SK-N-MC (cell line): ENCODE results near the gene MAST2.

Source experiments
- EZH2 ChIP-seq: fragments of 200-600 bp; sonication (generic); IDR thresholded peaks from one replicate; pipeline ENCODE4 v1.6.1; 2017; ENCODE audit warnings: antibody characterized with exemption
- FOXP2 ChIP-seq: optimal IDR thresholded peaks from 2 replicates; pipeline ENCODE3; 2011; ENCODE audit warnings: mild to moderate bottlenecking, moderate library complexity; ENCODE audit not compliant: insufficient read depth; ENCODE audit errors: extremely low read length, control extremely low read depth
- POLR2AphosphoS5 ChIP-seq: IDR thresholded peaks from 2 replicates; pipeline ENCODE4 v1.6.1; 2012; ENCODE audit warnings: mild to moderate bottlenecking, low read depth, low read length, borderline replicate concordance

DNA sequence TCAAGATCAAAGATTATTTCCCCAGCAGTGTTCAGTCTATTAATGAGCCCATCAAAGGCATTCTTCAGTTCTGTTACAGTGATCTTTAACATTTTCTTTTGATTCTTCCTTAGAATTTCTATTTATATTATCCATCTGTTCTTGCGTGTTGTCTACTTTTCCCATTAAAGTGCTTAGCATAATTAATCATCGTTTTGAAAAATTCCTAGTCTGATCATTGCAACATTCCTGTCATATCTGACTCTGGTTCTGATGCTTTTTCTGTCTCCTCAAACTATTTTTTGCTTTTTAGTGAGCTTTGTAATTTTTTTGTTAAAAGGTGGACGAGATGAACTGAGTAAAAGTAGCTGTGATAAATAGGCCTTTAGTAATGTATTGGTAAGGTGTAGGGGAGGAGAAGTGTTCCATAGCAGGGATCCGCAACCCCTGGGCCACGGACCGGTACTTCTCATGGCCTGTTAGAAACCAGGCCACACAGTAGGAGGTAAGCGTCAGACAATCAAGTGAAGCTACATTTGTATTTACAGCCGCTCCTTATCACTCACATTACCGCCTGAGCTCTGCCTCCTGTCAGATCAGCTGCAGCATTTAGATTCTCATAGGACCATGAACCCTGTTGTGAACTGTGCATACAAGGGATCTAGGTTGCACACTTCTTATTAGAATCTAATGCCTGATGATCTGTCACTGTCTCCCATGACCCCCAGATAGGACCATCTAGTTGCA is 165.7 kb downstream of the MAST2 start:
- TF ChIP-seq POLR2AphosphoS5, result no peak
- no peak for TF ChIP-seq EZH2
- no peak for TF ChIP-seq FOXP2
